ENCODE data around the gene FXYD3. TPM values are rescaled to one million over a fixed set of nuclear protein-coding genes. Genes with fewer than 3 reads are reported as not detected.

The FXYD3 gene
- total and polyA plus RNA-seq, 2 of the 13 experiments (the other 11 are each of a cell fraction or from before 2014, with no cell fraction given) = 4.9 TPM; not detected in 1

DNA sequence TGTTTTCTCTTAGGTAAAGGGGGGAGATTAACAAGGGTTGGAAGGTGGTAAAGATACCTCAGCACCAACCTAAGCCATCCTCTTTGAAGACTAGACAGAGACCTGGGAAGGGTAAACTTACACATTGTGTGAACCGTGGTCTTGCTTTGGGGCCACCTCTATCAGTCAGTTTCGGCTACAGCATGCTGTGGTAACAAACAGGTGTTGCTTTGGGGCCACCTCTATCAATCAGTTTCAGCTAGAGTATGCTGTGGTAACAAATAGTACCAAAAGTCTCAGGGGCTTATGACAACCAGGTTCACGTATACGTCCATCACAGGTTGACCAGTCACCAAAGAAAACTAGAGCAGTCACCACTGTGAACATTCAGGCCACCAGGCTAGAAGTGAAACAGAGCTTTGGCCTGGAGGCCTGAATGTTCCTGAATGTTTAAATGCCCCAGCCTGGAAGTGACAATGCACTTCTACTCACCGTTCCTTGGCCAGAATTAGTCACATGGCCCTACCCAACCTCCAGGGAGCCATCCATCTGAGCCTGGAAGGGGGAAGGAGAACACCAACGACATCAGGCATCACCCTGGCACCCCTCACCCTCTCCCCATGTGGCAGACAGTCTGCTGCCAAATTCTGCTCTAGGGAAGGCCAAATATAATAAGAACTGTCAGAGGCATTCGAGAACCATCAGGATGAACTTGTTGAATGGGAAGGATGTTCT lies 31.3 kb downstream of the FXYD3 start:
- intact Hi-C loops (cut with micrococcal nuclease; ENCODE audit: unreplicated experiment) (no loop called here), in situ Hi-C loops (cut with HindIII; ENCODE audit: extremely low pct_ligation_motif_present, low pct_unique_long_range_greater_than_20kb) (no loop called here)
- 33% methylated on average over 7 of the region's 7 CpGs for WGBS (ENCODE audit: low lambda C conversion rate)
- no peaks in the 10 kb centered on the region for H4K20me1 ChIP-seq (ENCODE audit: insufficient read depth, low read length)
- POLR2A ChIA-PET = no interaction called here
- no peaks in the 10 kb centered on the region for H3K4me1 ChIP-seq (ENCODE audit: insufficient read depth, low read length)
- CTCF ChIA-PET (ENCODE audit: low intra/inter-chr PET ratio, low total read pairs) = no interaction called here
- no peak overlapping the region for H2AFZ ChIP-seq (ENCODE audit: low read length)
- ATAC-seq (no peak), DNase-seq (ENCODE audit: low spot score) (no peak), FAIRE-seq (no peak)
- H3K27me3 ChIP-seq (ENCODE audit: control insufficient read depth in 1 of 2, insufficient read depth in 2 of 2, low read length in 2 of 2) = peaks cover 1 to 15% of the 10 kb centered on the region in 2 experiments; a peak in 3 of 5 replicates
- BruUV-seq (replicated peaks) = no TSS peak
- TF ChIP-seq ZNF318 (CRISPR knock-in tag; IDR thresholded peaks at IDR 0.05) (no peak), ZNF12 (CRISPR knock-in tag; IDR thresholded peaks at IDR 0.05) (peak; percentile 84)
- H3K9ac ChIP-seq (ENCODE audit: insufficient read depth, low read depth, low read length) = no peak overlapping the region
- no peak overlapping the region for H3K4me3 ChIP-seq (replicated peaks in 1 of 3; ENCODE audit: insufficient read depth in 1 of 3, low read depth in 2 of 3, low read length in 3 of 3)
- H3K79me2 ChIP-seq (ENCODE audit: insufficient read depth, low read length) = no peaks in the 10 kb centered on the region
- no peaks in the 10 kb centered on the region for H3K36me3 ChIP-seq (replicated peaks in 1 of 2; ENCODE audit: control insufficient read depth in 1 of 2, insufficient read depth in 2 of 2, low read length in 2 of 2)
- H3K9me3 ChIP-seq (ENCODE audit: low read length) = no peaks in the 10 kb centered on the region
- no peak overlapping the region for H3K27ac ChIP-seq (ENCODE audit: extremely low read length, insufficient read depth, low read length)
- H3K4me2 ChIP-seq (ENCODE audit: low read depth, low read length) = no peak overlapping the region
